ENCODE results near the gene NDUFB10. TPM values are rescaled to one million over a fixed set of nuclear protein-coding genes. Genes with fewer than 3 reads are reported as not detected.

Gene NDUFB10
- total and polyA plus RNA-seq, 10 of the 15 experiments (the other 5 are each of a cell fraction or from before 2014, with no cell fraction given), result 52.2 to 319 (median 130) TPM

DNA sequence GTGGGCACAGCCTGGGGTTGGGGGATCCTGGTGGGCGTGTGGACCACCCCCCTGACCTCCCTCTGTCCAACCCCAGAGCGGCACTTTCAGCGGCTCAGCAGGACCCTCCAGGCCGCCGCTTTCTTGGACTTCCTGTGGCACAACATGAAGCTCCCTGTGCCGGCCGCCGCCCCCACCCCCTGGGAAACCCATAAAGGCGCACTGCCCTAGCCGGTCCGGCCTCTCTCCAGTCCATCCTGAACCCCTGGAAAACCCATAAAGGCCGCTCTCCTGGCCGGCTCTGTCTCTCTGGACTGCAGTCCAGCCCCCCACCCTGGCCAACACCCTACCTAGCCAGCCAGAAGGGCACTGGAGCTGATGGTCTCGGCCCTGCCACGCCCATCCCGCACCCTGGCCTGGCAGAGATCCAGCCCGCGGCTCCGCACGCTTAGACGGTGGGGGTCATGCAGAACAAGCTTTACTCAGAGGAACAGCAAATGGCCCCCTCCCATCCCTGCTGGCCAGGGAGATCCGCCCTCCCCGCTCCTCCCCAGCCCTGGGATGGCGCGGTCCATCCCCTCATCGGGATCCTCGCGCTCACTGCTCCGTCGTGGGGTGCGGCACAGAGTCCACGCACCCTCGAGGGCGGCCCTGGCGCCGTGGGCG is 19.3 kb downstream of the NDUFB10 start:
- ATAC-seq (no peak), DNase-seq (ENCODE audit: low read depth, low spot score) (no peak), FAIRE-seq (no peak)
- 0 out of 4 replicates have a peak, but pooled peaks cover 0 to 5% of the 10 kb centered on the region in 2 experiments for H3K27me3 ChIP-seq (replicated peaks in 1 of 2; ENCODE audit: control insufficient read depth in 2 of 2, insufficient read depth in 2 of 2, low read length in 1 of 2)
- no TSS peak for BruUV-seq (replicated peaks)
- H3K9me3 ChIP-seq (replicated peaks; ENCODE audit: control insufficient read depth, insufficient read depth, low read length), result no peaks in the 10 kb centered on the region
- H2AFZ ChIP-seq (ENCODE audit: control insufficient read depth, low read depth, low read length), result no peak overlapping the region
- no peak overlapping the region for H3K27ac ChIP-seq (ENCODE audit: control insufficient read depth, insufficient read depth)
- POLR2A ChIA-PET, result no interaction called here
- no peak overlapping the region for H3K4me2 ChIP-seq (ENCODE audit: control insufficient read depth, insufficient read depth)
- WGBS (ENCODE audit: insufficient coverage, insufficient replicate concordance, low lambda C conversion rate, missing lambda C conversion rate), result 93% methylated on average over 27 of the region's 37 CpGs
- H3K4me3 ChIP-seq, result no peak overlapping the region
- peaks cover 0 to 36% of the 10 kb centered on the region in 2 experiments; a peak in 3 of 4 replicates for H3K36me3 ChIP-seq (ENCODE audit: control insufficient read depth in 2 of 2, insufficient read depth in 2 of 2, low read length in 1 of 2)
- peaks cover 1% of the 10 kb centered on the region for H3K79me2 ChIP-seq (ENCODE audit: control insufficient read depth, insufficient read depth, low read length)
- TF ChIP-seq BCL11A (IDR thresholded peaks at IDR 0.05; ENCODE audit: low read depth, low read length), result no peak
- TF ChIP-seq, protein P1, sequence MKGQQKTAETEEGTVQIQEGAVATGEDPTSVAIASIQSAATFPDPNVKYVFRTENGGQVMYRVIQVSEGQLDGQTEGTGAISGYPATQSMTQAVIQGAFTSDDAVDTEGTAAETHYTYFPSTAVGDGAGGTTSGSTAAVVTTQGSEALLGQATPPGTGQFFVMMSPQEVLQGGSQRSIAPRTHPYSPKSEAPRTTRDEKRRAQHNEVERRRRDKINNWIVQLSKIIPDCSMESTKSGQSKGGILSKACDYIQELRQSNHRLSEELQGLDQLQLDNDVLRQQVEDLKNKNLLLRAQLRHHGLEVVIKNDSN (IDR thresholded peaks at IDR 0.05; ENCODE audit: borderline replicate concordance, extremely low read length, insufficient read depth, low read depth, low read length), result no peak
- no peak for TF ChIP-seq RAD21 (IDR thresholded peaks at IDR 0.05; ENCODE audit: insufficient read depth, low read depth, low read length)
- TF ChIP-seq TCF3 (IDR thresholded peaks at IDR 0.05; ENCODE audit: borderline replicate concordance, insufficient read depth, low read depth, low read length), result no peak
- no peak for TF ChIP-seq SREBF1 (IDR thresholded peaks at IDR 0.05; ENCODE audit: low read length)
- TF ChIP-seq, protein P2, sequence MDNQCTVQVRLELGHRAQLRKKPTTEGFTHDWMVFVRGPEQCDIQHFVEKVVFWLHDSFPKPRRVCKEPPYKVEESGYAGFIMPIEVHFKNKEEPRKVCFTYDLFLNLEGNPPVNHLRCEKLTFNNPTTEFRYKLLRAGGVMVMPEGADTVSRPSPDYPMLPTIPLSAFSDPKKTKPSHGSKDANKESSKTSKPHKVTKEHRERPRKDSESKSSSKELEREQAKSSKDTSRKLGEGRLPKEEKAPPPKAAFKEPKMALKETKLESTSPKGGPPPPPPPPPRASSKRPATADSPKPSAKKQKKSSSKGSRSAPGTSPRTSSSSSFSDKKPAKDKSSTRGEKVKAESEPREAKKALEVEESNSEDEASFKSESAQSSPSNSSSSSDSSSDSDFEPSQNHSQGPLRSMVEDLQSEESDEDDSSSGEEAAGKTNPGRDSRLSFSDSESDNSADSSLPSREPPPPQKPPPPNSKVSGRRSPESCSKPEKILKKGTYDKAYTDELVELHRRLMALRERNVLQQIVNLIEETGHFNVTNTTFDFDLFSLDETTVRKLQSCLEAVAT (IDR thresholded peaks at IDR 0.05), result no peak
- no peak for TF ChIP-seq EGR1 (IDR thresholded peaks at IDR 0.05; ENCODE audit: borderline replicate concordance in 1 of 2, low read depth in 2 of 2, low read length in 2 of 2)
- no peak for TF ChIP-seq EED (IDR thresholded peaks at IDR 0.05; ENCODE audit: low read depth)
- TF ChIP-seq, protein P3, sequence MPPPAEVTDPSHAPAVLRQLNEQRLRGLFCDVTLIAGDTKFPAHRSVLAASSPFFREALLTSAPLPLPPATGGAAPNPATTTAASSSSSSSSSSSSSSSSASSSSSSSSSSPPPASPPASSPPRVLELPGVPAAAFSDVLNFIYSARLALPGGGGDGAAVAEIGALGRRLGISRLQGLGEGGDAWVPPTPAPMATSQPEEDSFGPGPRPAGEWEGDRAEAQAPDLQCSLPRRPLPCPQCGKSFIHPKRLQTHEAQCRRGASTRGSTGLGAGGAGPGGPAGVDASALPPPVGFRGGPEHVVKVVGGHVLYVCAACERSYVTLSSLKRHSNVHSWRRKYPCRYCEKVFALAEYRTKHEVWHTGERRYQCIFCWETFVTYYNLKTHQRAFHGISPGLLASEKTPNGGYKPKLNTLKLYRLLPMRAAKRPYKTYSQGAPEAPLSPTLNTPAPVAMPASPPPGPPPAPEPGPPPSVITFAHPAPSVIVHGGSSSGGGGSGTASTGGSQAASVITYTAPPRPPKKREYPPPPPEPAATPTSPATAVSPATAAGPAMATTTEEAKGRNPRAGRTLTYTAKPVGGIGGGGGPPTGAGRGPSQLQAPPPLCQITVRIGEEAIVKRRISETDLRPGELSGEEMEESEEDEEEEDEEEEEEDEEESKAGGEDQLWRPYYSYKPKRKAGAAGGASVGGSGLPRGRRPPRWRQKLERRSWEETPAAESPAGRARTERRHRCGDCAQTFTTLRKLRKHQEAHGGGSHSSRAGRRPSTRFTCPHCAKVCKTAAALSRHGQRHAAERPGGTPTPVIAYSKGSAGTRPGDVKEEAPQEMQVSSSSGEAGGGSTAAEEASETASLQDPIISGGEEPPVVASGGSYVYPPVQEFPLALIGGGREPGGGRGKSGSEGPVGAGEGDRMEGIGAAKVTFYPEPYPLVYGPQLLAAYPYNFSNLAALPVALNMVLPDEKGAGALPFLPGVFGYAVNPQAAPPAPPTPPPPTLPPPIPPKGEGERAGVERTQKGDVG (CRISPR knock-in tag; IDR thresholded peaks at IDR 0.05), result no peak
- TF ChIP-seq SMAD1 (IDR thresholded peaks at IDR 0.05; ENCODE audit: low read depth, partially characterized antibody), result no peak
- TF ChIP-seq CHD4 (IDR thresholded peaks at IDR 0.05), result no peak
- TF ChIP-seq, protein P4, sequence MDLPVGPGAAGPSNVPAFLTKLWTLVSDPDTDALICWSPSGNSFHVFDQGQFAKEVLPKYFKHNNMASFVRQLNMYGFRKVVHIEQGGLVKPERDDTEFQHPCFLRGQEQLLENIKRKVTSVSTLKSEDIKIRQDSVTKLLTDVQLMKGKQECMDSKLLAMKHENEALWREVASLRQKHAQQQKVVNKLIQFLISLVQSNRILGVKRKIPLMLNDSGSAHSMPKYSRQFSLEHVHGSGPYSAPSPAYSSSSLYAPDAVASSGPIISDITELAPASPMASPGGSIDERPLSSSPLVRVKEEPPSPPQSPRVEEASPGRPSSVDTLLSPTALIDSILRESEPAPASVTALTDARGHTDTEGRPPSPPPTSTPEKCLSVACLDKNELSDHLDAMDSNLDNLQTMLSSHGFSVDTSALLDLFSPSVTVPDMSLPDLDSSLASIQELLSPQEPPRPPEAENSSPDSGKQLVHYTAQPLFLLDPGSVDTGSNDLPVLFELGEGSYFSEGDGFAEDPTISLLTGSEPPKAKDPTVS (IDR thresholded peaks at IDR 0.05; ENCODE audit: low read depth, low read length), result no peak
- TF ChIP-seq PML (IDR thresholded peaks at IDR 0.05; ENCODE audit: low read length), result no peak
- TF ChIP-seq POLR2AphosphoS5 (IDR thresholded peaks at IDR 0.05; ENCODE audit: low read length), result no peak
- no peak for TF ChIP-seq SRF (IDR thresholded peaks at IDR 0.05; ENCODE audit: low read depth in 2 of 2, low read length in 2 of 2)
- no peak overlapping the region for H3K9ac ChIP-seq (ENCODE audit: control insufficient read depth, insufficient read depth, low read length)
- in situ Hi-C loops (cut with MboI) (no loop called here), intact Hi-C loops (cut with micrococcal nuclease; ENCODE audit: unreplicated experiment) (no loop called here)
- peaks cover 12% of the 10 kb centered on the region for H3K4me1 ChIP-seq (ENCODE audit: control insufficient read depth, insufficient read depth, low read length)
- SMC1A ChIA-PET (ENCODE audit: uncharacterized antibody, unreplicated experiment), result no interaction called here
- no peaks in the 10 kb centered on the region for H4K20me1 ChIP-seq (ENCODE audit: control insufficient read depth, insufficient read depth)
- RAD21 ChIA-PET (ENCODE audit: unreplicated experiment), result no interaction called here
- CTCF ChIA-PET, result no interaction called here

All from GM12878 (cell line).